Globus pallidus (tissue), 1 donor: Measurements from ENCODE around the gene ALG5.
A peak's percentile ranks its signal among the peaks of the same experiment; 100 is the strongest.

Source experiments
- DNase-seq: peaks from one replicate; pipeline ENCODE4 v3.0.0-alpha.2; 2015; ENCODE audit warnings: low spot score

ALG5 gene

GRCh38 chr13:36999054-36999714 lies at the start of gene ALG5:
ALG5 (minus strand) TSS chr13:36999340; CDS start chr13:36999300, 40 bp downstream.
- peak; percentile 89 for DNase-seq

GRCh38 chr13:37047846-37048245 lies 48.7 kb upstream of the ALG5 start:
- DNase-seq: no peak

- DNase-seq: no peak
Observed at GRCh38 chr13:37047032-37047431, 47.9 kb upstream of the ALG5 start.

- no peak for DNase-seq
Observed at GRCh38 chr13:37046062-37046461, 46.9 kb upstream of the ALG5 start.

GRCh38 chr13:37040789-37041188 lies 41.6 kb upstream of the ALG5 start:
- no peak for DNase-seq

- no peak for DNase-seq
Observed at GRCh38 chr13:37039896-37040295, 40.8 kb upstream of the ALG5 start.

- no peak for DNase-seq
Observed at GRCh38 chr13:37037241-37037640, 38.1 kb upstream of the ALG5 start.

- DNase-seq: no peak
Observed at GRCh38 chr13:37029617-37030016, 30.5 kb upstream of the ALG5 start.

GRCh38 chr13:37027639-37028038 lies 28.5 kb upstream of the ALG5 start:
- no peak for DNase-seq

GRCh38 chr13:37026771-37027170 lies 27.6 kb upstream of the ALG5 start:
- DNase-seq: no peak

- no peak for DNase-seq
Observed at GRCh38 chr13:37023871-37024270, 24.7 kb upstream of the ALG5 start.

GRCh38 chr13:37014609-37015008 lies 15.5 kb upstream of the ALG5 start:
- no peak for DNase-seq

GRCh38 chr13:37011788-37012187 lies 12.6 kb upstream of the ALG5 start:
- DNase-seq: no peak

GRCh38 chr13:37011002-37011401 lies 11.9 kb upstream of the ALG5 start:
- no peak for DNase-seq

GRCh38 chr13:37010424-37010823 lies 11.3 kb upstream of the ALG5 start:
- DNase-seq: no peak

GRCh38 chr13:37009692-37010091 lies 10.6 kb upstream of the ALG5 start:
- DNase-seq: no peak

GRCh38 chr13:37001921-37002250 lies 2.7 kb upstream of the ALG5 start:
- DNase-seq: no peak

GRCh38 chr13:36998624-36999041 lies 507 bp downstream of the ALG5 start:
- DNase-seq: peak; percentile 29

- DNase-seq: no peak
Observed at GRCh38 chr13:36997716-36998427, 1.3 kb downstream of the ALG5 start.

- DNase-seq: no peak
Observed at GRCh38 chr13:36992362-36992761, 6.8 kb downstream of the ALG5 start.

- DNase-seq: no peak
Observed at GRCh38 chr13:36986462-36987240, 12.5 kb downstream of the ALG5 start.

GRCh38 chr13:36981156-36981743 lies 17.9 kb downstream of the ALG5 start:
- peak; percentile 33 for DNase-seq
